Gastrocnemius medialis (tissue), 4 donors: ENCODE data around the gene HUS1B.

ENCODE experiments used
- CTCF ChIP-seq, 5 experiments: fragments of 450-650 bp in 3 of 5; fragments of 200-600 bp in 2 of 5; sonication (generic) in 2 of 5; IDR thresholded peaks in 4 of 5; conservative IDR thresholded peaks in 1 of 5; 1 replicate in 4 of 5; 2 replicates in 1 of 5; pipeline ENCODE4 v1.5.1; 2016 to 2019; ENCODE audit warnings: antibody characterized with exemption in 5 of 5, mild to moderate bottlenecking in 3 of 5, moderate library complexity in 3 of 5
- POLR2A ChIP-seq, 2 donors: fragments of 450-650 bp; IDR thresholded peaks; one replicate each; pipeline ENCODE4 v1.6.1; 2017; ENCODE audit warnings: antibody characterized with exemption in 2 of 2, mild to moderate bottlenecking in 2 of 2, moderate library complexity in 2 of 2

DNA sequence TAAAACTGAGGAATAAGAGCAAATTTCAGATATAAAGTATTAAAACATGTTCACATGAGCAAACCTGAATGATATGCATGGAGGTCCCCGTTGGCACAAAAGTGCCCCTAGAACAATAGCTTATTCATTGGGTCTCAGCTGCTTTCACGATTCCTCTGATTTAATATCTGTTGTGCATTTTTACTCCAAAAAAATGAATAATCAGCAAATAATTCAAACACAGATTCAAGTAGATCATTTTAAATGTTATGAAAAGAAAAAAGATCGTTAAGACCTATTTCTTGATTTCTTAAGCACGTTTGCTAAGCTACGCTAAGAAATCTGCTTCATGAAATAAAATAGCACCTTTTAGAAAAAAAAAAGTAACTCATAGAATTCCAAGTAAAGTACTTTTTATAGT is 21.7 kb downstream of the HUS1B start:
- TF ChIP-seq POLR2A (IDR thresholded peaks at IDR 0.05): no peak
- TF ChIP-seq CTCF (IDR thresholded peaks at IDR 0.05 in 4 of 5, conservative IDR thresholded peaks at IDR 0.05 in 1 of 5): no peak
